BJ (cell line): ENCODE results near the gene NDNF. TPM values are rescaled to one million over a fixed set of nuclear protein-coding genes. Genes with fewer than 3 reads are reported as not detected.

Experiments used
- CTCF ChIA-PET: fragments of 350-600 bp; formaldehyde crosslinking; extraction: SDS; loops from one replicate; lab custom pipeline; 2021; ENCODE audit warnings: antibody characterized with exemption, inconsistent platforms; lab: Yijun Ruan, JAX
- POLR2A ChIA-PET: fragments of 300-600 bp; sonication (Branson Sonifier 250); formaldehyde crosslinking; extraction: SDS; loops from one replicate; lab custom pipeline; 2021; ENCODE audit warnings: antibody characterized with exemption; lab: Charles Lee
- DNase-seq: peaks from one replicate; pipeline ENCODE4 v3.0.0-alpha.2; 2011; ENCODE audit warnings: low read depth
- H3K27me3 ChIP-seq: 2 replicates; pipeline ENCODE4 v1.6.0; 2011; ENCODE audit warnings: low read length; ENCODE audit not compliant: control insufficient read depth, insufficient read depth
- H3K36me3 ChIP-seq: 2 replicates; pipeline ENCODE4 v1.5.1; 2011; ENCODE audit warnings: low read length; ENCODE audit not compliant: control insufficient read depth, insufficient read depth
- H3K4me3 ChIP-seq: 2 replicates; pipeline ENCODE4 v1.5.1; 2011; ENCODE audit warnings: low read depth, mild to moderate bottlenecking, control low read depth, low read length
- polyA plus RNA-seq: library from polyadenylated mRNA; depleted of rRNA; stranded (reverse); fragments of >200 nt; gene quantifications from 2 replicates; pipeline ENCODE4 v1.2.3, GENCODE V29; 2011
- TF ChIP-seq, protein P1 (sequence below): IDR thresholded peaks from 2 replicates; pipeline ENCODE4 v1.5.1; 2011; ENCODE audit warnings: low read depth, mild to moderate bottlenecking, control low read depth, inconsistent platforms, low read length, moderate library complexity; ENCODE audit not compliant: insufficient read depth

The NDNF gene
- polyA plus RNA-seq, 1 experiment: 0.11 TPM

DNA sequence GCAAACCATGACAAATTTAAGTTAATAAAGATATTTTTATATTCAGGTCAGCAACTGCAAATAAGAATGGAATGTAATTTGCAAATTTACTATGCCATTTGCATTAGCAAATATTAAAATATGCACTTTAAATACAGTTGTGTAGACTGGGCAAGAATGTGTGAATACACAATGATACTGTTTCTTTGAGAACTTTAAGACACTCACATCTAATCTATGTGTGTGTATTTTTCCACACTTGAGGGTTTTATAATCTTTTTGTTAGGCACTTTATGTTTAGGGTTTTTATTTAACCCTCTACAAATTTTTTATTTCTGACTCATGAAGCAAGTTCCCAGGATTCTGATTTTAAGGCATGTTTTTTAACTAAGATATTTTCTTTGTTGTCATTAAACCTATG lies 23.9 kb upstream of the NDNF start:
- H3K4me3 ChIP-seq: no peak overlapping the region
- DNase-seq: peak; percentile 4
- H3K36me3 ChIP-seq: no peaks in the 10 kb centered on the region
- CTCF ChIA-PET: interaction anchor here (0.6 to 1.6 kb wide), 5 partner anchors 12 to 1238 kb away, joined by 3 to 5 read pairs (median 4); no protein-coding TSS in a partner anchor
- POLR2A ChIA-PET: no interaction called here
- TF ChIP-seq, protein P1, sequence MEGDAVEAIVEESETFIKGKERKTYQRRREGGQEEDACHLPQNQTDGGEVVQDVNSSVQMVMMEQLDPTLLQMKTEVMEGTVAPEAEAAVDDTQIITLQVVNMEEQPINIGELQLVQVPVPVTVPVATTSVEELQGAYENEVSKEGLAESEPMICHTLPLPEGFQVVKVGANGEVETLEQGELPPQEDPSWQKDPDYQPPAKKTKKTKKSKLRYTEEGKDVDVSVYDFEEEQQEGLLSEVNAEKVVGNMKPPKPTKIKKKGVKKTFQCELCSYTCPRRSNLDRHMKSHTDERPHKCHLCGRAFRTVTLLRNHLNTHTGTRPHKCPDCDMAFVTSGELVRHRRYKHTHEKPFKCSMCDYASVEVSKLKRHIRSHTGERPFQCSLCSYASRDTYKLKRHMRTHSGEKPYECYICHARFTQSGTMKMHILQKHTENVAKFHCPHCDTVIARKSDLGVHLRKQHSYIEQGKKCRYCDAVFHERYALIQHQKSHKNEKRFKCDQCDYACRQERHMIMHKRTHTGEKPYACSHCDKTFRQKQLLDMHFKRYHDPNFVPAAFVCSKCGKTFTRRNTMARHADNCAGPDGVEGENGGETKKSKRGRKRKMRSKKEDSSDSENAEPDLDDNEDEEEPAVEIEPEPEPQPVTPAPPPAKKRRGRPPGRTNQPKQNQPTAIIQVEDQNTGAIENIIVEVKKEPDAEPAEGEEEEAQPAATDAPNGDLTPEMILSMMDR: no peak
- no peaks in the 10 kb centered on the region for H3K27me3 ChIP-seq

DNA sequence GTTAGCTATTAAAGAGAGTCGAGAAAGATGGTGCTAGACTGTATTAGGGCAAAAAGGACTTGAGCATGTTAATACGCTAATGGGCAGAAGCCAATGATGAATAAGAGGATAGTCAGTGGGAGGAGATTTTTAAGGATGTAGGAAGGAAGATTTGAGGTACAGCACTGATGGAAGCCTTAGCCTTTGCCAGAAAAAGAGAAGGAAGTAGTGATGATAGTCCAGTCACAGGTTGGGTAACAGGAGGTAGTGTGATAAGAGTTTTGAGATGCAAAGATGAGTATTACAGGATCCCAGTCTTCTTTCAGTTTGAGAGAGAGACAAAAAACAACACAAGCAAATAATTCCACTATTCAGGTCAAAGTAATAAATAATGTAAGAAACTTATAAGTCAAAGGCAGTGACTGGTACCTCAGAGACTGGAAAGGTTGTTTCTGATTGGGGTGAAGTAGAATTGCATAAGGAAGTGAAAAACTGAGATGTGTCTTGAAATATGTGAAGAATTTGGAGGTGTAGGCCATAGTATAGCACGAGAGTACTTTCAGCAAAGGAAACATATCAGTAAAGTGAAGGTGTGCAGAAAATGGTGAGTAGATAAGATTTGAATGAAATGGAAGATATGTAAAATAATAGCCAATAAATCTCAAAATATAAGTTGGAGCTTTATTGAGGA lies 22.1 kb upstream of the NDNF start:
- Histone ChIP-seq H3K4me3 (no peak overlapping the region), H3K27me3 (no peaks in the 10 kb centered on the region), H3K36me3 (no peaks in the 10 kb centered on the region)
- TF ChIP-seq, protein P1: no peak
- POLR2A ChIA-PET: no interaction called here
- CTCF ChIA-PET: interaction anchor here (1.3 to 1.6 kb wide), 2 partner anchors 377 to 939 kb away, joined by 3 to 5 read pairs; no protein-coding TSS in a partner anchor
- DNase-seq: no peak

DNA sequence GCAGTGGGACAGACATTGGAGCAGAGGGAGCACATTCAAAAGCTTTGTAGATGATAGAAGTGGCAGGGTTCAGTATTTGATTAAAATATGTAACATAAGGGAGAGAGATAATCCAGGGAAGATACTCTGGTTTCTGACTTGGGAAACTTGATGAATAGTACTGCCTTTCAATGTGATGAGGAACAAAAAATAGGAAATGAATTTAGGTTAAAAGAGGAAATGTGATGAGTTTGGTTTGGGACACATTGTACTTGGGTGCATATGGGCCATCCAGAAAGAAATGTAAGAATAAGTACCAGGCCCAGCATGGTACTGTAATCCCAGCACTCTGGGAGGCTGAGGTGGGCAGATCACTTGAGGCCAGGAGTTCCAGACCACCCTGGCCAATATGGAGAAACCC lies 20.9 kb upstream of the NDNF start:
- TF ChIP-seq, protein P1: no peak
- Histone ChIP-seq H3K36me3 (no peaks in the 10 kb centered on the region), H3K27me3 (no peaks in the 10 kb centered on the region), H3K4me3 (no peak overlapping the region)
- CTCF ChIA-PET: interaction anchor here (1.3 kb wide), 1 partner anchor 375 kb away, joined by 3 read pairs; no protein-coding TSS in a partner anchor
- POLR2A ChIA-PET: no interaction called here
- no peak for DNase-seq

DNA sequence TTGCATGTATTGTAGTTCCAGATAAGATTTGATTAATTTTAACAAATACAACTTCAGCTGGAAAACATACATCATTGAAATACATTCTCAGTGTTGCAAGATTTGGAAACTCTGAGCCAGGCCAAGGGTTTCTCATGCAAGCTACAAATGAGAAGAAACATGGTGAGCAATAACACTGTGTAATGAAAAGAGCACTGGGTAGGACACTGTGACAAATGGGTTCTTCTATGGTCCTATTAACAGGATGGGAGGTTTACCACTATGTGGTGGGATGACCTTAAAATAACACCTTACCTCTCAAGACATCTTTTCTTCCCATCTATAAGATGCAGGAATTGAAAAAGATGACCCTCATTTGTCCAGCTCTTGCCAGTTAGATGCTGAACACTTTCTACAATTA lies 19.6 kb upstream of the NDNF start:
- POLR2A ChIA-PET: no interaction called here

DNA sequence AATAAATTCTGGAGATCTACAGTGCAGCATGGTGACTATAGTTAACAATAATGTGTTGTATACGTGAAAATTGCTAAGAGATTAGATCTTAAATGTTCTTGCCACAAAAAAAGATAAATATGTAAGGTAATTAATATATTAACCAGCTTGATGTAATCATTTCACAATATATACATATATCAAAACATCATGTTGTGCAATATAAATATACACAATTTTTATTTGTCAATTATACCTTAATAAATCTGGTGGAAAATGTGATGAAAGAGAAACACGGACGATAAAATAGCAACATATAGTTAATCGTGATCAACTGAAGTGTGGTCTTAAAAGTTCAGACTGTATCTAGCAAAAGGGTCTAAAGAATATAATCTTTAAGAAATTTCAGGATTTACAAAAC lies 16.5 kb upstream of the NDNF start:
- no peaks in the 10 kb centered on the region for H3K36me3 ChIP-seq
- no peak overlapping the region for H3K4me3 ChIP-seq
- TF ChIP-seq, protein P1: no peak
- CTCF ChIA-PET: no interaction called here
- DNase-seq: no peak
- POLR2A ChIA-PET: no interaction called here
- peaks cover 2% of the 10 kb centered on the region; the same call in 1 of the 2 replicates for H3K27me3 ChIP-seq

More for the DNA sequence above, 19.6 kb upstream of the NDNF start:
- TF ChIP-seq, protein P1: no peak
- DNase-seq: no peak
- no peaks in the 10 kb centered on the region for H3K36me3 ChIP-seq
- no peak overlapping the region for H3K4me3 ChIP-seq
- no peaks in the 10 kb centered on the region for H3K27me3 ChIP-seq
- CTCF ChIA-PET: no interaction called here
